HG03159 (cell line): ENCODE measurements around the gene FLYWCH2.
"Not testable (repeated sequence)": the region's sequence is repeated elsewhere in the genome, so short reads cannot be mapped to it uniquely, and the experiment has no call there.

Experiments
- ATAC-seq: cut with Tn5 transposase; IDR thresholded peaks from one replicate; pipeline ENCODE4 v1.9.1; 2021; ENCODE audit warnings: mild to moderate bottlenecking, moderate library complexity; ENCODE audit not compliant: unreplicated experiment

The FLYWCH2 gene

DNA sequence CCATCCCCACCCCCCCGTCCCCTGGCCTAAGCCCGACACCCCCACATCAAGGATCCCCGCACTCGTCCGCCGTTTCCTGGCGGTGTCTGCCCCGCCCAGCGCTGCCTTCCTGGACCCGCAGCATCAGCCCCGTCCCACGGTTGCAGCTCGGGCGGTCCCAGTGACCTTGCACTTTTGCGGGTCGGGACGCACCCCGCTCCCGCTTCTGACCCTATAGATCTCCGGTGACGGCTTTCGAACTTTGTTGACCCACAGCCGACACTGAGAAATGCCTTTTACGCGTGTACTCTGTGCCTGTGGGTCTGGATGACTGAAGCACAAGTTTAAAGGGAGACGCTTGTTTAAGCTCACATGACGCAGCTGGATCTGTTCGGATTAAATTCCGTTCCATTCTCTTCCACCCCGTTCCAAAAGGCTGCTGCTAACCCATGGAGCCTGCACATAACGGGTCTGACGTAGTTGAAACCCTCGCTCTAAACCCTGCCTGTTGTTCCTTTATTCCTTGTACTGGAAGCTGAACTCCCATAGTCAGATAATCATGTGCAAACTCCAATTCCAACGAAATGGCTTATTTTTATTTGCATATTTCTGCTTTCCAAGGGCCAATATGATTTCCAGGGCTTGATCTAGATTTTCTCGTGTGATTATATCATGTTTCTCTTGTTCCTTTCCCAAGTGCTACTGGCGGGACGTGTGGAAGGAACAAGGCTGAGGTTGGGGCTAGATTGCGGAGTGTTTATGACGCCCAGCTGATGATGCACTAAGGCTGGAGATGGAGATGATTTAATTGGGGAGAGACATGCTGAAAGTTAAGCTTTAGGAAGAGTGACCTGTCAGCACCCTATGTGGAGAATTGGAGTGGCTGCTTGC, 29.6 kb downstream of the FLYWCH2 start:
- peak; percentile 25 for ATAC-seq

DNA sequence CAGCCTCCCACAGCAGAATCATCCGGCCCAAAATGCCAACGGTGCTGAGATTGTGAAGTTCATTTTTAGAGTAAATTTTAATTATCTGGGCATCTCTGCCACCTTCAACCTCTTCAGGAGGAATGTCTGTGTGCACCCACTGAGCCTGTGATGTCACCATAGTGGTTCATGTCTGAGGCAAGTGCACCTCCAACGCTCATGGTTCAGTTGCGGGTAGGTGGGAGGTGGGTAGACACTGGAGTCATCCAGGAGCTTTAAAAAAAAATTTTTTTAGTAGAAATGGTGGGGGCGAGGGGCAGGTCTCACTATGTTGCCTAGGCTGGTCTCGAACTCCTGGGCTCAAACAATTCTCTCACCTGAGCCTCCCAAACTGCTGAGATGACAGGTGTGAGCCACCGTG, 30.6 kb downstream of the FLYWCH2 start:
- ATAC-seq: no peak

DNA sequence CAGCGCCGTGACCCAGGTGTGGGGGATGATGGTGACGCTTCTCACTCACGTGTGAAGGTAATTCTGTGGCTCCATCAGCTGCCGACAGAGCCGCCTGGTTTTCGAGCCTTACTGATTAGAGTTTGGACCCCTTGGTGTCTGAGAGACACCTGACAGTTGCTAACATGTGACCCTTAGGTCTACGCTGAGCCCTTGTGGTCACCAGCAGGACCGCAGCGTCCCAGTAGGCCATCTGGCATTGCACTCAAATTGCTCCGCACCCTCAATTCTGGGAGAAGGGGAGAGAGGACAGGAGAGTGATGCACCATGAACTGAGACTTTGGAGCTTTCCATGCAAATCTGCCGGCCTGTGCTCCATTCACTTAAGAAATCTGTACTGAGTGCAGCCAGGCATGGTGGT, 31.2 kb downstream of the FLYWCH2 start:
- no peak for ATAC-seq

DNA sequence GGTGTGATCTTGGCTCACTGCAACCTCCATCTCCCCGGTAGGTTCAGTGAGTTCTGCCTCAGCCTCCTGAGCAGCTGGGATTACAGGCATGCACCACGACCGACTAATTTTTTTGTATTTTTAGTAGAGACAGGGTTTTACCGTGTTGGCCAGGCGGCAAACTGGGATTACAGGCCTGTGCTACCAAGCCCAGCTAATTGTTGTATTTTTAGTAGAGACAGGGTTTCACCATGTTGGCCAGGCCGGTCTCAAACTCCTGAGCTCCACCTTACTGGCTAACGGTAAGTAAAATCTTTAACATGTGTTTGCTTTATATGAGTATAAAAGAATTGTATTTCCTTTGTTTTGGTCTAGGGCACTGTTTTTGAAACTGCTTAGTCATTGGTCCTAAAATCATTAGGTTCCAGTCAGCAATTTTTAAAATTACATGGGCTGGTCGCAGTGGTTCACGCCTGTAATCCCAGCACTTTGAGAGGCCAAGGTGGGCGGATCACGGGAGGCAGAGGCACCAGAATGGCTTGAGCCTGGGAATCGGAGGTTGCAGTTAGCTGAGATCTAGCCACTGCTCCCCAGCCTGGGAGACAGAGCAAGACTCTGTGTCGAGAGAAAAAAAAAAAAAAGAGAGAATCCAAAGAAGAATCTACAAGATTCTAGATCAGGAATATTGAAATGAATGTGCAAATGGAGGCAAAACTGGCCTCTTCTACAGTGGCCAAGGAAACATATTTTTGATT, 32.3 kb downstream of the FLYWCH2 start:
- ATAC-seq: no peak

DNA sequence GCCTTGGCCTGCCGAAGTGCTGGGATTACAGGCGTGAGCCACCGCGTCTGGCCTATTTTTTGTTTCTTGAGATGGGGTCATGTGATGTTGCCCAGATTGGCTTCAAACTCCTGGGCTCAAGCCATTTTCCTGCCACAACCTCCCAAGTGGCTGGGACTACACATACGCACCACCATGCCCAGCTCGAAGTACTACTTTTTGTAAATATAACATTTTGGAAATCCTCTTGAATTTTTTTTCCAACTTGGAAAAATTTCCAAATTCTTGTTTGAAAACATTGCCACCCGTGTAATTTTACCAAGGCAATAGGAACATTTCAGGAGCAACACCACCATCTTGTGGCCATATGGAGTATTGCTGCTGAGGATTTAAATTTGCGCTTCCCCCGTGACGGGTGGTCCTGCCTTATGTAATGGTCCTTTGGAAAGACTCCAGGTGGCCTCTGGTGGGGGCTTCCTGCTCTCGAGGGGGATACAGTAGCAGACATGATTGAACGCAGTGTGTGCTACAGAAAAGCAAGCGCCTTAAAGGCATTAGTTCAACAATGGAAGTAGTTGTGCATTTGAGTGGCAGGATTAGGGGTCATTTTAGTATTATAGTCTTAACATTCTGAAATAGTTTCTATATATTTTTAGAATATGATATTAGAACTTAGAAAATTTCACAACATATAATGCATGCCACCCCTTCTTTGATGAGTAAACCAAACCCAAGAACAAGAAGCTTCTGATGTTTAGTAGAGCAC, 36.7 kb downstream of the FLYWCH2 start:
- ATAC-seq: no peak

DNA sequence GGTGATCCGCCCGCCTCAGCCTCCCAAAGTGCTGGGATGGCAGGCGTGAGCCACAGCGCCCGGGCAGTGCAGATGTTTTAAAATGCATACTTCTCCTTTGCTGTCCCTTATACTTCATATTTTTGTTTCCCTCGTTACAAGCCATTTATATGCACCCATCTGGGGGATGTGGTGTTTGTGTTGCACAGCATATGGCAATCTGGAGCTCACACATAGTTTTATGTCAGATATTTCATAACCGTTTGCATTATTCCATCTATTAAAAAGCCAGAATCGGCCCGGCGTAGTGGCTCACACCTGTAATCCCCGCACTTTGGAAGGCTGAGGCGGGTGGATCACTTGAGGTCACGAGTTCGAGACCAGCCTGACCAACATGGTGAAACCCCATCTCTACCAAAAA, 40.5 kb downstream of the FLYWCH2 start:
- no peak for ATAC-seq

DNA sequence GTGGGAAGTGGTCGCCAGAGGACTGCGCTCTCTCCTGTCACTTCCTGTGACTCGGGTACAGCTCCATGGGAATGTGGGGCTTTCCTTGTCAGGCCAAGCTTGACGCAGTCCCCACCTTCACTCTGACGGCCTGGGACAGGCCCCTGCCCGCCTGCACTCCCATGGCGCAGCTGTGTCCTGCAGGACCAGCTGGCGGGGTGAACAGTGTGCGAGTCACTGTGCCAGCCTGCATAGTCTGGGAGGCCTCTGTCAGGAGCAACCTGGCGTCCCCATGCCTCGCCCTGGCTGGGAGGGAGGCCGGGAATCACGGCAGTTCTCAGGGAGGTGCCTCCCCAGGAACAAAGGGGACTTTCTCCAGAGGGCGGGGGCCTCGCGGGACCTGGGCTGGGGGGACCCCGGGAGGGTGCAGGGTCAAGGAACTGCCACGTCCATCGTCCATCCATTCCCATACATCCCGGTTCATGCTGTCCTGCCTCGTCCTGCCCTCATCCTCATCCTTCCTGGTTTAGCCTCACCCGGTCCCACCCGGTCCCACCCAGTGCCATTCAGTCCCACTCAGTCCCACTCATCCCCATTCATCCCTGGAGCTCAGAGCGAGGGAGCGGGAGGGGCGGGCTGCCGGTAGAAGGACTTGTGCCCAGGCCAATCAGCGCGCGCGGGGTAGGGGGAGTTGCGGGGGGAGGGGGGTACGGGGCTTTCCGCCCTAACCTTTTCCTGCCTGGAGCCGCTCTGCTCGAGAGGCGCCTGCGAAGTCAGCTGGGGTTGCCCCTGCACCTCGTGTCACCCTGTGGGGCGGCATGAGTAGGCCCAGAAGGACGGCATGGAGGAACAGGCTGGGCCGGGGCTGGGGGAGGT, 42.1 kb downstream of the FLYWCH2 start:
- no peak for ATAC-seq

DNA sequence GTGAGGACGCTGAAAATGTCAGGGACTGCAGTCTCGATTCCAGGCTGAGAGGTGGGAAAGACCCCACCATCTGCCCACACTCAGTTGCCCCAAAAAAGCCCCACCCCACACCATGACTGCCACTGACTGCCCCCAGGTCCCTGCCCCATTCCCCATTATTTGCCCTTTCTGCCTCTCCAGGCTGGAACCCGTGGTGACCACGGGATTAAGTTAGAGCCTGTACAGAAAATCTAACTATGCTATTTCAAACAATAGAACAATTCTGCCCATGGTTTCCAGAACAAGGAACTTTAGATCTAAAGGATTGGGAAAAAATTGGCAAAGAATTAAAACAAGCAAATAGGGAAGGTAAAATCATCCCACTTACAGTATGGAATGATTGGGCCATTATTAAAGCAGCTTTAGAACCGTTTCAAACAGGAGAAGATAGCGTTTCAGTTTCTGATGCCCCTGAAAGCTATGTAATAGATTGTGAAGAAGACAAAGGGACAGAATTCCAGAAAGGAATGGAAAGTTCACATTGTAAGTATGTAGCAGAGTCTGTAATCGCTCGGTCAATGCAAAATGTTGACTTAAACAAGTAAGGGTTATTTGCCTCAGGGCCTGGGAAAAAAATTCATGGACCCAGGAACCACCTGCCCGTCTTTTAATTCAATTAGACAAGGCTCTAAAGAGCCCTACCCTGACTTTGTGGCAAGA, 43.1 kb downstream of the FLYWCH2 start:
- ATAC-seq: no peak

DNA sequence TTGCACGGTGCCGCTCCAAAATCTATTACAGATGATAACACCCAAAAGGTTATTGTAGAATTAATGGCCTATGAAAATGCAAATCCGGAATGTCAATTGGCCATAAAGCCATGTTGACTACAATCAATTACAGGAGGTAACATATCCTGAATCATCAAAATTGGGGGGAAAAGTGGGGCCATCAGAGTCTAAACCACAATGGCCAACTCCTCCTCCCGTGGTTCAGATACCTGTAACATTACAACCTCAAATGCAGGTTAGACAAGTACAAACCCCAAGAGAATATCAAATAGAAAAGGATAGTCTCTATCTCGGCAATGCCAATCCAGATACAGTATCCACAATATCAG, 43.6 kb downstream of the FLYWCH2 start:
- no peak for ATAC-seq

DNA sequence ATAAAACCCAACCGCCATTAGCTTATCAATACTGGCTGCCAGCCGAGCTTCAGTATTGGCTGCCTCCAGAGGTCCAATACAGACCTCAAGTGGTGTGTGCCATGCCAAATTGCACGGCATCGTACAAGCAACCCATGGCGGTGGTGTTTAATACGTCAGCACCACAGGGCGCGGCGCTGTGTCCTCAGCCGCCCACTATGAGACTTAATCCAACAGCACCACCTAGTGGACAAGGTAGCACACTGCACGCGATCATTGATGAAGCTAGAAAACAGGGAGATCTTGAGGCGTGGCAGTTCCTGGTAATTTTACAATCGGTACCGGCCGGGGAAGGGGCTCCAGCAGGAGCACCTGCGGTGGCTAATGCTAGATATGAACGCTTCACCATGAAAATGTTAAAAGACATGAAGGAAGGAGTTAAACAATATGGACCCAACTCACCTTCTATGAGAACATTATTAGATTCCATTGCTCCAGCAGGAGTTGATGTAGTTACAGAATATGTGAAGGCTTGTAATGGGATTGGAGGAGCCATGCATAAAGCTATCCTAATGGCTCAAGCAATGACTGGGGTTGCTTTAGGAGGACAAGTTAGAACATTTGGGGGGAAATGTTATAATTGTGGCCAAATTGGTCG, 44.1 kb downstream of the FLYWCH2 start:
- peak; percentile 67 for ATAC-seq

DNA sequence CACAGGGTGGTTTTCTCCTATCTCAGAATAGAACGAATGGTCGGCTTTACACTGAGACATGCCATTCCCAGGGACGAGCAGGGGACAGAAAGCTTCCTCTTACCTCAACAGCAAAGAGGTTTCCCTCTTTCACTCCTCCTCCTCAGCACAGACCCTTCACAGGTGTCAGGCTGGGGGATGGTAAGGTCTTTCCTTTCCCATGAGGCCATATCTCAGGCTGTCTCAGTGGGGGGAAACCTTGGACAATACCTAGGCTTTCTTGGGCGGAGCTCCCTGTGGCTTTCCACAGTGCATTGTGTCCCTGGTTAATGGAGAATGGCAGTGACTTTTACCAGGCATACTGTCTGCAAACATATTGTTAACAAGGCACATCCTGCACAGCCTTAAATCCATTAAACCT, 45.1 kb downstream of the FLYWCH2 start:
- ATAC-seq: not testable (repeated sequence)

DNA sequence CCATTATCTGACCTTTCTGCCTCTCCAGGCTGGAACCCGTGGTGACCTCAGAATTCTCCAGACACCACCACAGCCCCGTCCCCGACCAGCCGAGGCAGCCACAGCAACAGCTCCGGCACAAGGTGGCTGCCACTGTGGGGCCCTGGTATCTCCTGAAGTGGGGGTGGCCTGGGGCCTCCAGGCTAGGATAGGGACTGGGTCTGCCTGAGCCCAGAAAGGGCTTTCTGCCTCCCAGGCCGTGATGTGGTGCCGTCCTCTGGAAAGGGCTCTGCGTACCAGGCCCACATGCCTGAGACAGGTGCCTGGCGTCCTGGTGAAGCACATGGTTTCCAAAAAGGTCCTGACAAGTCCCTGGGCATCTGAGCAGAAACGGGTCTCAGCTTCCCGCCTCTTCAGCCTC, 45.8 kb downstream of the FLYWCH2 start:
- ATAC-seq: no peak

DNA sequence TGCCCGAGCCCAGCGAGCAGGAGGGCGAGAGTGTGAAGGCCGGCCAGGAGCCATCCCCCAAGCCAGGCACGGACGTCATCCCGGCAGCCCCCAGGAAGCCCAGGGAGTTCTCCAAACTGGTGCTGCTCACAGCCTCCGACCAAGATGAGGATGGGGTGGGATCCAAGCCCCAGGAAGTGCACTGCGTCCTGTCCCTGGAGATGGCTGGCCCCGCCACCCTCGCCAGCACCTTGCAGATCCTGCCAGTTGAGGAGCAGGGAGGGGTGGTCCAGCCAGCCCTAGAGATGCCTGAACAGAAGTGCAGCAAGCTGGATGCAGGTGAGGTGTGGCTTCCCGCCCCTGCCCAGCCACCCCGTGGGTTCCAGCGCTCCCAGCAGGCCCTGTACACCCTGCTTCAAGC, 46.7 kb downstream of the FLYWCH2 start:
- no peak for ATAC-seq

DNA sequence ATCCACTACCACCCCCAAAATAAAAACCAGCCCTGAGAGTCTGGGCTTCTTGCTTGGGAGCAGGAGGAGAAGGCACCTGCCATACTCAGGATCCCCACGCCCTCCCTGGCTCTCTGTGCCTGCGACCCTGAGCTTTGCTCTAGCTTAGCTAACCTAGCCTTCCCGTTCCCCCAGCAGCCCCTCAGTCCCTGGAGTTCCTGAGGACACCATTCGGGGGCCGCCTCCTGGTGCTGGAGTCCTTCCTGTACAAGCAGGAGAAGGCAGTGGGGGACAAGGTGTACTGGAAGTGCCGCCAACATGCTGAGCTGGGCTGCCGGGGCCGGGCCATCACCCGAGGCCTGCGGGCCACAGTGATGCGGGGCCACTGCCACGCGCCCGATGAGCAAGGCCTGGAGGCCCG, 47.2 kb downstream of the FLYWCH2 start:
- no peak for ATAC-seq

DNA sequence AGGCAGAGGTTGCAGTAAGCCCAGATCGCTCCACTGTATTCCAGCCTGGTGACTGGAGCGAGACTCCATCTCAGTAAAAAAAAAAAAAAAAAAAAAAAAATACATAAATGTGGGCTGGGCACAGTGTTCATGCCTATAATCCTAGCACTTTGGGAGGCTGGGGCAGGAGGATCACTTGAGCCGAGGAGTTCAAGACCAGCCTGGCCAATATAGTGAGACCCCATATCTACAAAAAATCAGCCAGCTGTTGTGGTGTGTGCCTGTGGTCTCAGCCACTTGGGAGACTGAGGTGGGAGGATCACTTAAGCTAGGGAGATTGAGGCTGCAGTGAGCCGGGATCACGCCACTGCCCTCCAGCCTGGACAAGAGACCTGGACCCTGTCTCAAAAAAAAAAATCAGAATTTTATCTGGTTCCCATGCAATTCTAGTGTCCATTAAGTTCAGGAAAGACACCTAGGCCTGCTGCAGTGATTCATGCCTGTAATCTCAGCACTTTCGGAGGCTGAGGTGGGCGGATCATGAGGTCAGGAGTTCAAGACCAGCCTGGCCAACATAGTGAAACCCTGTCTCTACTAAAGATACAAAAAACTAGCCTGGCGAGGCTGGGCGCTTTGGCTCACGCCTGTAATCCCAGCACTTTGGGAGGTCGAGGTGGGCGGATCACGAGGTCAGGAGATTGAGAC, 48.4 kb downstream of the FLYWCH2 start:
- not testable (repeated sequence) for ATAC-seq

DNA sequence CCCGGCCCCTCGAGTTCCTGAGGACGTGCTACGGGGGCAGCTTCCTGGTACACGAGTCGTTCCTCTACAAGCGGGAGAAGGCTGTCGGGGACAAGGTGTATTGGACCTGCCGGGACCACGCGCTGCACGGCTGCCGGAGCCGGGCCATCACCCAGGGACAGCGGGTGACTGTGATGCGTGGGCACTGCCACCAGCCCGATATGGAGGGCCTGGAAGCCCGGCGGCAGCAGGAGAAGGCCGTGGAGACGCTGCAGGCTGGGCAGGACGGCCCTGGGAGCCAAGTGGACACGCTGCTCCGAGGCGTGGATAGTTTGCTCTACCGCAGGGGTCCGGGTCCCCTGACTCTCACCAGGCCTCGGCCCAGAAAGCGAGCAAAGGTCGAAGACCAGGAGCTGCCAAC, 50.1 kb downstream of the FLYWCH2 start:
- ATAC-seq: no peak

DNA sequence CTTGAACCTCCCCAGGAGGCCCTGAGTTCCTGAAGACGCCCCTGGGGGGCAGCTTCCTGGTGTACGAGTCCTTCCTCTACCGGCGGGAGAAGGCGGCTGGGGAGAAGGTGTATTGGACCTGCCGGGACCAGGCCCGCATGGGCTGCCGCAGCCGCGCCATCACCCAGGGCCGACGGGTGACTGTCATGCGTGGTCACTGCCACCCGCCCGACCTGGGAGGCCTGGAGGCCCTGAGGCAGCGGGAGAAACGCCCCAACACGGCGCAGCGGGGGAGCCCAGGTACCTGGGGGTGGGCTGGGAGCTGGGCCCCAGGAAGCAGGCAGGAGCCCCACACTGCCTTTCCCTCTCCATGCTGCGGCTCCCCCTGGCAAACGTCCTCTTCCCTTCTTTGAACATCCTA, 50.7 kb downstream of the FLYWCH2 start:
- ATAC-seq: no peak

DNA sequence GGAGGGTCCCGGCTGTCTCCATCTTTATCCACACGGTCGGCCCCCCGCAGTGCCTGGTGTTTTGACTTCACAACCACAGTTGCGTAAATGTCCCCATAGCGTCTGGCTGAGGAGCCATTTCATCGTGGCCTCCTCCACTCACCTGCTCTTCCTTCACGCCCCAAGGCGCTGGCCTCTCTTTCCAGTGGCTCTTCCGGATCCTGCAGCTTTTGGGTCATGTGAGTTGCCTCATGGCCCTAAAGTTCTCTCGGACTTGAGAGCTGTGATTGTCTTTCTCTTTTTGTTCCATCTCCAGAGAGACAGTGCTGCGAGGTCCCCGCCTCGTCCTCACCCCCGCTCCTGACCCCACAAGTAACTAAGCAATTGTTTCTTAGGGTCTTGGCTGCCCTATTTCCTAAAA, 51.4 kb downstream of the FLYWCH2 start:
- ATAC-seq: no peak

DNA sequence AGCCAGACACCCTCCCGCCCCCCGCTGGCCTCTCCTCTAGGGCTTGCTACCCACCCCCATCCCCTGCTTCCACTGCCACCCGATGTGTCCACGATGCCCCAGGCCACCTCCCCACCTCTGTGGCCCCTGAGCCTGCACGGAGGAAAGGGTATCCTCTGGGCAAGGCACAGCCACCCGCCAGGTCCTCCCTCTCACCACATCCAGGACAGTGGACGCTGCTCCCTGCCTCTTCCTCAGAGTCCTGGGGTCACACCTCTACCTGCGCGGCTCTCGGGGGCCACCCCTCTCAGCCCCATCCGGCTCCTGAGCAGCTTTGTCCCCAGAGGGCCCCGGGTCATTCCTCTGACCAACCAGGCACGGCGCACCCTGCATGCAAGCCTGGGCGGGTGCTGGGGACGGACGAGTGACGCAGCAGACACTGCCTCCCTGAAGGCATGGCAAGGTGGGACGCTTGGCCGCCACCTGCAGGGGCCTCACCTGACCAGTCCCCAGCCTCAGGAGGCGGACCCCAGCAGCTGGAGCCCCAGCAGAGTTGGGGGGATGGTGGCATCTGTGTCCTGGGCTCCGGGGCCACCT, 53.5 kb downstream of the FLYWCH2 start:
- ATAC-seq: no peak
